C4-2B (cell line): Measurements from ENCODE around the gene KIAA2012.

Experiments used
- CTCF ChIP-seq: fragments of 450-650 bp; conservative IDR thresholded peaks from 2 replicates; pipeline ENCODE4 v1.5.1; 2017; ENCODE audit warnings: mild to moderate bottlenecking
- ZFX ChIP-seq: fragments of 450-650 bp; IDR thresholded peaks from 2 replicates; pipeline ENCODE4 v1.6.1; 2017

GRCh38 chr2:202133909-202134265 lies 60.8 kb downstream of the KIAA2012 start:
- TF ChIP-seq CTCF, result no peak
- no peak for TF ChIP-seq ZFX
